ENCODE results near the gene KCTD15.
"Not testable (repeated sequence)": the region's sequence is repeated elsewhere in the genome, so short reads cannot be mapped to it uniquely, and the experiment has no call there.

The KCTD15 gene

GRCh38 chr19:33813391-33814101, 16.9 kb downstream of the KCTD15 start:
- DNase-seq (ENCODE audit: low read depth in 4 of 4, low spot score in 1 of 4), result no peak

- no peak for DNase-seq (ENCODE audit: low read depth in 4 of 4, low spot score in 1 of 4)
Measured at GRCh38 chr19:33814181-33815165, 17.8 kb downstream of the KCTD15 start.

- no peak for DNase-seq (ENCODE audit: low read depth in 4 of 4, low spot score in 1 of 4)
Measured at GRCh38 chr19:33815380-33816340, 19.0 kb downstream of the KCTD15 start.

GRCh38 chr19:33818411-33818810, 21.7 kb downstream of the KCTD15 start:
- no peak for DNase-seq (ENCODE audit: low read depth in 4 of 4, low spot score in 1 of 4)

- DNase-seq (ENCODE audit: low read depth in 4 of 4, low spot score in 1 of 4), result not testable (repeated sequence)
Measured at GRCh38 chr19:33819078-33819477, 22.4 kb downstream of the KCTD15 start.

GRCh38 chr19:33819506-33819879, 22.8 kb downstream of the KCTD15 start:
- no peak for DNase-seq (ENCODE audit: low read depth in 4 of 4, low spot score in 1 of 4)

- DNase-seq (ENCODE audit: low read depth in 4 of 4, low spot score in 1 of 4), result peak in 3 of 4 experiments; percentile 30 to 63 (median 40)
Measured at GRCh38 chr19:33819880-33820781, 23.5 kb downstream of the KCTD15 start.

GRCh38 chr19:33821871-33822270, 25.2 kb downstream of the KCTD15 start:
- DNase-seq (ENCODE audit: low read depth in 4 of 4, low spot score in 1 of 4), result no peak

GRCh38 chr19:33823341-33823740, 26.7 kb downstream of the KCTD15 start:
- no peak for DNase-seq (ENCODE audit: low read depth in 4 of 4, low spot score in 1 of 4)

- DNase-seq (ENCODE audit: low read depth in 4 of 4, low spot score in 1 of 4), result no peak
Measured at GRCh38 chr19:33825556-33825955, 28.9 kb downstream of the KCTD15 start.

GRCh38 chr19:33826521-33826920, 29.9 kb downstream of the KCTD15 start:
- no peak for DNase-seq (ENCODE audit: low read depth in 4 of 4, low spot score in 1 of 4)

- DNase-seq (ENCODE audit: low read depth in 4 of 4, low spot score in 1 of 4), result no peak
Measured at GRCh38 chr19:33828266-33829075, 31.8 kb downstream of the KCTD15 start.

- DNase-seq (ENCODE audit: low read depth in 4 of 4, low spot score in 1 of 4), result no peak
Measured at GRCh38 chr19:33830264-33830663, 33.6 kb downstream of the KCTD15 start.

GRCh38 chr19:33831825-33832224, 35.2 kb downstream of the KCTD15 start:
- DNase-seq (ENCODE audit: low read depth in 4 of 4, low spot score in 1 of 4), result no peak

- no peak for DNase-seq (ENCODE audit: low read depth in 4 of 4, low spot score in 1 of 4)
Measured at GRCh38 chr19:33832633-33833032, 36.0 kb downstream of the KCTD15 start.

GRCh38 chr19:33840382-33840781, 43.7 kb downstream of the KCTD15 start:
- no peak for DNase-seq (ENCODE audit: low read depth in 4 of 4, low spot score in 1 of 4)

GRCh38 chr19:33840783-33841182, 44.1 kb downstream of the KCTD15 start:
- no peak for DNase-seq (ENCODE audit: low read depth in 4 of 4, low spot score in 1 of 4)

GRCh38 chr19:33841685-33842084, 45.0 kb downstream of the KCTD15 start:
- no peak for DNase-seq (ENCODE audit: low read depth in 4 of 4, low spot score in 1 of 4)

GRCh38 chr19:33844478-33844877, 47.8 kb downstream of the KCTD15 start:
- DNase-seq (ENCODE audit: low read depth in 4 of 4, low spot score in 1 of 4), result no peak

Data from stimulated activated CD4-positive, alpha-beta T cell treated with anti-CD3 and anti-CD28 coated beads, Interleukin-1b, Interleukin-23, amount 100 ng/mL, for 24 hours (primary cell).